LNCAP (cell line): ENCODE data around the gene ZDHHC11.

Source experiments
- CTCF ChIP-seq: fragments of 450-650 bp; IDR thresholded peaks from 2 replicates; pipeline ENCODE4 v1.5.1; 2017; ENCODE audit warnings: mild to moderate bottlenecking

Gene ZDHHC11

GRCh38 chr5:850511-851006, at the start of gene ZDHHC11:
Gene ZDHHC11, minus strand, starts transcription at chr5:850986. Its CDS starts 384 bp downstream, at chr5:850602.
- no peak for TF ChIP-seq CTCF

GRCh38 chr5:893711-894110, 42.9 kb upstream of the ZDHHC11 start:
- TF ChIP-seq CTCF = no peak

GRCh38 chr5:893137-893506, 42.3 kb upstream of the ZDHHC11 start:
- TF ChIP-seq CTCF = no peak

- TF ChIP-seq CTCF = no peak
These were observed 41.8 kb upstream of the ZDHHC11 start, which contains the start of the genes BRD9 and TRIP13 for GRCh38 chr5:892394-893136. Gene BRD9, minus strand, starts transcription at chr5:892801. Its CDS starts 144 bp downstream, at chr5:892657. Gene TRIP13, plus strand, starts transcription at chr5:892884. Its CDS starts 115 bp downstream, at chr5:892999.

GRCh38 chr5:891837-892393, 41.1 kb upstream of the ZDHHC11 start:
- TF ChIP-seq CTCF = no peak

- TF ChIP-seq CTCF = no peak
These were observed 40.5 kb upstream of the ZDHHC11 start for GRCh38 chr5:891117-891836.

GRCh38 chr5:889075-889710, 38.4 kb upstream of the ZDHHC11 start:
- no peak for TF ChIP-seq CTCF
